ENCODE measurements around the gene ADD1.

GRCh38 chr4:2831611-2832308 is 11.9 kb upstream of the ADD1 start:
- TF ChIP-seq CTCF (IDR thresholded peaks at IDR 0.05) (no peak), POLR2A (IDR thresholded peaks at IDR 0.05) (no peak)

Measured in heart left ventricle (tissue), 13 donors.